ENCODE measurements around the gene DNASE2B.

DNA sequence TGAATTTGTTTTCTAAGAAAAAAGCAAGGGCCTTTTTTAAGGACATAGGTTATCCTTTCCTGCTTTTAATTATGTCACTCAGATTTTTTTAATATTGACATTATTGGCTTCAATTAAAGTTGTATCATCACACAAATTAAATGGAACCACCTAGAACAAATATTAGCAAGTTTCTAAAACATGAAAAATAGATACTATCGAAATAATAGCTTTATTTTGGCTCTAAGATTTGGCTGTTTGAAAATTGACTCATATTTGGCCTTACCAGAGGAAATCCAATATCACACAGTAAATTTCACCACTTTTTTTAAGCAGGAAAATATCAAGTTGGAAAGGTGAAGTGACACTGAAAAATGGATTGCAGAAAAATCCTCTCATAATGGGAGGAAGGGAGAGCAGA is 9.2 kb downstream of the DNASE2B start:
- TF ChIP-seq, protein P1, sequence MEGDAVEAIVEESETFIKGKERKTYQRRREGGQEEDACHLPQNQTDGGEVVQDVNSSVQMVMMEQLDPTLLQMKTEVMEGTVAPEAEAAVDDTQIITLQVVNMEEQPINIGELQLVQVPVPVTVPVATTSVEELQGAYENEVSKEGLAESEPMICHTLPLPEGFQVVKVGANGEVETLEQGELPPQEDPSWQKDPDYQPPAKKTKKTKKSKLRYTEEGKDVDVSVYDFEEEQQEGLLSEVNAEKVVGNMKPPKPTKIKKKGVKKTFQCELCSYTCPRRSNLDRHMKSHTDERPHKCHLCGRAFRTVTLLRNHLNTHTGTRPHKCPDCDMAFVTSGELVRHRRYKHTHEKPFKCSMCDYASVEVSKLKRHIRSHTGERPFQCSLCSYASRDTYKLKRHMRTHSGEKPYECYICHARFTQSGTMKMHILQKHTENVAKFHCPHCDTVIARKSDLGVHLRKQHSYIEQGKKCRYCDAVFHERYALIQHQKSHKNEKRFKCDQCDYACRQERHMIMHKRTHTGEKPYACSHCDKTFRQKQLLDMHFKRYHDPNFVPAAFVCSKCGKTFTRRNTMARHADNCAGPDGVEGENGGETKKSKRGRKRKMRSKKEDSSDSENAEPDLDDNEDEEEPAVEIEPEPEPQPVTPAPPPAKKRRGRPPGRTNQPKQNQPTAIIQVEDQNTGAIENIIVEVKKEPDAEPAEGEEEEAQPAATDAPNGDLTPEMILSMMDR (IDR thresholded peaks at IDR 0.05; ENCODE audit: low read length), result no peak
- TF ChIP-seq EZH2 (IDR thresholded peaks at IDR 0.05; ENCODE audit: borderline replicate concordance, low read length), result no peak

All from OCI-LY1 (cell line).